ENCODE measurements around the gene WDR64.

The WDR64 gene

GRCh38 chr1:241713316-241713715 lies 61.2 kb downstream of the WDR64 start:
- no peak overlapping the region for H3K4me3 ChIP-seq (ENCODE audit: low read depth, low read length)
- no peak for TF ChIP-seq CTCF (IDR thresholded peaks at IDR 0.05; ENCODE audit: low read depth, low read length)

- no peak for TF ChIP-seq CTCF (IDR thresholded peaks at IDR 0.05; ENCODE audit: low read depth, low read length)
- no peak overlapping the region for H3K4me3 ChIP-seq (ENCODE audit: low read depth, low read length)
Observed at GRCh38 chr1:241714321-241715218, 62.5 kb downstream of the WDR64 start.

- TF ChIP-seq CTCF (IDR thresholded peaks at IDR 0.05; ENCODE audit: low read depth, low read length), result no peak
- H3K4me3 ChIP-seq (ENCODE audit: low read depth, low read length), result no peak overlapping the region
Observed at GRCh38 chr1:241715435-241715834, 63.4 kb downstream of the WDR64 start.

GRCh38 chr1:241715956-241716355 lies 63.9 kb downstream of the WDR64 start:
- no peak for TF ChIP-seq CTCF (IDR thresholded peaks at IDR 0.05; ENCODE audit: low read depth, low read length)
- no peak overlapping the region for H3K4me3 ChIP-seq (ENCODE audit: low read depth, low read length)

GRCh38 chr1:241716915-241717656 lies 65.0 kb downstream of the WDR64 start:
- H3K4me3 ChIP-seq (ENCODE audit: low read depth, low read length), result no peak overlapping the region
- TF ChIP-seq CTCF (IDR thresholded peaks at IDR 0.05; ENCODE audit: low read depth, low read length), result no peak

- TF ChIP-seq CTCF (IDR thresholded peaks at IDR 0.05; ENCODE audit: low read depth, low read length), result no peak
Observed at GRCh38 chr1:241717975-241718374, 65.9 kb downstream of the WDR64 start.

GRCh38 chr1:241721011-241721410 lies 68.9 kb downstream of the WDR64 start:
- H3K4me3 ChIP-seq (ENCODE audit: low read depth, low read length), result no peak overlapping the region
- no peak for TF ChIP-seq CTCF (IDR thresholded peaks at IDR 0.05; ENCODE audit: low read depth, low read length)

More at GRCh38 chr1:241717975-241718374, 65.9 kb downstream of the WDR64 start:
- no peak overlapping the region for H3K4me3 ChIP-seq (ENCODE audit: low read depth, low read length)
